PFSK-1 (cell line): Measurements from ENCODE around the gene IGF2BP2.

ENCODE experiments used
- FOXP2 ChIP-seq: optimal IDR thresholded peaks from 2 replicates; pipeline ENCODE3; 2011; ENCODE audit warnings: borderline replicate concordance, control low read depth, inconsistent platforms; ENCODE audit not compliant: insufficient read depth; ENCODE audit errors: extremely low read length, extremely low read depth
- POLR2AphosphoS5 ChIP-seq: IDR thresholded peaks from 2 replicates; pipeline ENCODE4 v1.6.1; 2012; ENCODE audit warnings: low read depth, mild to moderate bottlenecking, control low read depth, low read length, moderate library complexity
- REST ChIP-seq, 2 experiments: IDR thresholded peaks; 2 replicates each; pipeline versions ENCODE4 v1.6.1 to v1.8.0; 2011 to 2012; ENCODE audit warnings: low read depth in 2 of 2, low read length in 2 of 2, control low read depth in 1 of 2, inconsistent platforms in 1 of 2, mild to moderate bottlenecking in 1 of 2, moderate library complexity in 1 of 2; ENCODE audit not compliant: insufficient read depth in 1 of 2
- SIN3A ChIP-seq: IDR thresholded peaks from 2 replicates; pipeline ENCODE4 v1.6.1; 2012; ENCODE audit warnings: mild to moderate bottlenecking, low read length, moderate library complexity, borderline replicate concordance; ENCODE audit not compliant: insufficient read depth
- TAF1 ChIP-seq: IDR thresholded peaks from 2 replicates; pipeline ENCODE4 v1.6.1; 2012; ENCODE audit warnings: low read length, control low read depth, borderline replicate concordance; ENCODE audit not compliant: insufficient read depth

The IGF2BP2 gene

GRCh38 chr3:185724251-185724650 lies 100.6 kb downstream of the IGF2BP2 start:
- TF ChIP-seq REST (IDR thresholded peaks at IDR 0.05; ENCODE audit: insufficient read depth in 1 of 2, low read depth in 2 of 2, low read length in 2 of 2) (no peak), POLR2AphosphoS5 (no peak), TAF1 (no peak), FOXP2 (no peak), SIN3A (no peak)

- TF ChIP-seq REST (IDR thresholded peaks at IDR 0.05; ENCODE audit: insufficient read depth in 1 of 2, low read depth in 2 of 2, low read length in 2 of 2) (no peak), POLR2AphosphoS5 (no peak), TAF1 (no peak), SIN3A (no peak), FOXP2 (no peak)
Observed at GRCh38 chr3:185722881-185723280, 102.0 kb downstream of the IGF2BP2 start.

- TF ChIP-seq POLR2AphosphoS5 (no peak), SIN3A (no peak), FOXP2 (no peak), REST (IDR thresholded peaks at IDR 0.05; ENCODE audit: insufficient read depth in 1 of 2, low read depth in 2 of 2, low read length in 2 of 2) (no peak), TAF1 (no peak)
Observed at GRCh38 chr3:185721970-185722369, 102.9 kb downstream of the IGF2BP2 start.

- TF ChIP-seq REST (IDR thresholded peaks at IDR 0.05; ENCODE audit: insufficient read depth in 1 of 2, low read depth in 2 of 2, low read length in 2 of 2) (no peak), FOXP2 (no peak), SIN3A (no peak), TAF1 (no peak), POLR2AphosphoS5 (no peak)
Observed at GRCh38 chr3:185720326-185720725, 104.5 kb downstream of the IGF2BP2 start.
